Activated CD8-positive, alpha-beta memory T cell treated with anti-CD3 and anti-CD28 coated beads, Interleukin-2, amount 50 U/mL, for 48 hours (primary cell): ENCODE data around the gene DLG1.
"Not testable (repeated sequence)": the region's sequence is repeated elsewhere in the genome, so short reads cannot be mapped to it uniquely, and the experiment has no call there.

ENCODE experiments used
- DNase-seq: peaks from one replicate; pipeline ENCODE4 v3.0.0-alpha.2; 2020

The DLG1 gene

DNA sequence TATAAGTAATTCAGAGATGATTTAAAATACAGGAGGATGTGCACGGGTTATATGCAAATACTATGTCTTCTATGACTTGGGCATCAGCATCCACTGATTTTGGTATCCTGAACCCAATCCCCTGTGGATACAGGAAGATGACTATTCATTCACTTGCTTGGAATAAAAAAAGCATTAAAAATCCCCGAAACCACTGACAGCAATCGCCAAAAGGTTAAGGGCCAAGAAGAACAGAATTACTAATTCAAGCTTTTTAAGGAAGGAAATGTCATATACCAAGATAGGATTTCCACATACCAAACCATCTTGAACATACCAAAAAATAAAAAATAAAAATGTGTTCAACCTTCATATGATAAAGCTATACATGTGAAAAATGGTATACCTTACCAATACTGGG lies 93.7 kb downstream of the DLG1 start:
- no peak for DNase-seq

DNA sequence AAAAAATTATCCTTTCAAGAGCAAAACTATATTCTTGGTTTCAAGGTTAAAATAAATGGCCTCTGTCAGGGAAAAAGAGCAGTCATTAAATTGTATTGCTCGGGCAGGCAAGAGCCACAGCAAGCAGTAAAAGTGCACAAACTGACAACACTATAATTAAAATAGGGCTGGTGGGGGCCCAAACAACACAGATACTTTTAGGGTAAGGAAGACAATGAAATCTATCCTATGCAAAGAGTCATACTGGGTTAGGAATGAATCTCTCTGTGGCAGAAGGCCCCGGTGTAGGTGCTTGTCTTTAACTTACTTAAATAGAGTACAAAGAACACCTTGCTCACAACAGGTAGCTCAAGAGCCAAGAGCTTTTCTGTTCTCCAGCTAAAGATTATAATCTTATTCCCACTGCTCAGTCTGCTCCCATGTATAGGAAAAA lies 94.7 kb downstream of the DLG1 start:
- DNase-seq, result no peak

DNA sequence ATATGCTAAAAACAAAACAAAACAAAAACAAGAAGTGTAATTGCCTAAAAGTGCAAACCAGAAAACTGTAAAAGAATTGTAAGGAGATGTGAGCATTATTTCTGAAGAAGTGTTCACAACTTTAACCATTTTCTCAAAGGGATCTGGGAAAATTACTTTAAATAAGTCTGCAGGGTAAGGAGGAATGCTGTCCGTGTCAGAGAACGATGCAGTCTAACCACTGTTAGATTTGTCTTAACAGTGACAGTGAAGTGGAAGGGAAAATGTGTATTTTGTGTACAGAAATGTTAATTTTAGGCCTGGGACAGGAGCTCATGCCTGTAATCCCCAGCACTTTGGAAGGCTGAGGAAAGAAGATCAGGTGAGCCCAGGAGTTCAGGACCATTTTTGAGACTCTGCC lies 95.7 kb downstream of the DLG1 start:
- no peak for DNase-seq

DNA sequence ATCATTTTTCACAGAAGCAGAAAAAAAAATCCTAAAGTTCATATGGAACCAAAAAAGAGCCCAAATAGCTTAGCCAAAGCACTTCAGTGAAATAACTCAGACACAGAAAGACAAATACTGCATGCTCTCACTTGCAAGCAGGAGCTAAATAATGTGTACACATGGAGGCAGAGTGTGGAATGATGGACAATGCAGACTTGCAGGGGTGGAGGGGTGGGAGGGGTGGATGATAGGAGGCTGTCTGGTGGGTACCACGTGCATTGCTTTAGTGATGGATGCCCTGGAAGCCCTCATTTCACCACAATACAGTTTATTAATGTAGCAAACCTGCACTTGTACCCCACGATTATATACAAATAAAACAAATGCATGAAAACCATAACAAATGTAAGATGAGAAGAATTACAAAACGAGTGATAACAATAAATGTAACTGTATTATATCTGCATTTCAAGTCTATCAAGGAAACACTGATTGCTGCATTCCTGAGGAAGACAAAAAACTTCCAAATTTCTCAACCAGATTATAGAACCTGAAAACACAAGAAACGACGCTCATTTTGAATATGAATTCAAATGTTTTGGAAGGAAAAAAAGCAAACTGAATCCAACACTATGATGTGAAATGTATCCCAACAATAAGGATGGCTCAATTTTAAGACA lies 96.5 kb downstream of the DLG1 start:
- DNase-seq, result no peak

DNA sequence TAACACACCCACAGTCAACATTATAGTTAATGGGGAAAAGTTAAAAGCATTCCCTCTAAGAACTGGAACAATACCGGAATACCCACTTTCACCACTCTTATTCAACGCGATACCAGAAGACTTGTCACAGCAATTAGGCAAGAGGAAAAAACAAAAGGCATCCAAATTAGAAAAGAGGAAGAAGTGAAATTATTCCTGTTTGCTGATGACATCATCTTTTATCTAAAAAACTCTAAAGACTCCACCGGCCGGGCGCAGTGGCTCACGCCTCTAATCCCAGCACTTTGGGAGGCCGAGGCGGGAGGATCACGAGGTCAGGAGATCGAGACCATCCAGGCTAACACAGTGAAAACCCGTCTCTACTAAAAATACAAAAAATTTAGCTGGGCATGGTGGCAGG lies 97.6 kb downstream of the DLG1 start:
- not testable (repeated sequence) for DNase-seq

DNA sequence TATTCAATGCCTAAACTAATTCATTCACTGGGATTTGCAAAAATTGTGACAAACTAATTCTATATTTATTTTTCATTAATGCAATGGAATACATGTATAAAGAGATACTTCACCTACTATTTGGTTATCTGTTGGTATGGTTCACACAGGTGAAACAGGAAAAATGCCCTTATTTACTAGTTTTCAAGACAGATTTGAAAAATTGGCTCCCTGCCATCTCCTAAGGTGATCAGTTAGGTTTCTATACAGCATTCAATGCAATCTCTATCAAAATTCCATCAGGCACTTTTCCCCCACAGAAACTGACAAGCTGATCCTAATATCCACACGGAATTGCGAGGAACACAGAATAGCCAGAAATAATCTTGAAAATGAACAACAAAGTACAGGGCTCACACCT lies 101.1 kb downstream of the DLG1 start:
- no peak for DNase-seq

DNA sequence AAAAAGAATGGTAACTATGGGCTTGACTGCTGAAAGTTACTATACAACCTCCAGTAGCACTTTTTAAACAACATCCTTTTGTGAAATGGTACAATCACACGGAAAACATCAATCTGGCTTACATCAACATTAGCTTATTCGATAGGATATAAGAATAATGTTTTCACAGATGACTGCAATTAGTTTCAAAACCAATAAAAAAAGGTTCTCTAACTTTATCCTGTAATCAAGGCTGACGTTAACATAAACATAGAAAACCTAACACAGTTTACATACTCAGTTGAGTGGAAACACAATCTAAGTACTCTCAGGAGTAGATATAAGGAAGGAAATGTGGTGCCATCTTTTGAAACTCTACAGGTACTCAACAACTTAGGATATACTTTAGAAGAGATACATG lies 102.2 kb downstream of the DLG1 start:
- DNase-seq, result no peak

DNA sequence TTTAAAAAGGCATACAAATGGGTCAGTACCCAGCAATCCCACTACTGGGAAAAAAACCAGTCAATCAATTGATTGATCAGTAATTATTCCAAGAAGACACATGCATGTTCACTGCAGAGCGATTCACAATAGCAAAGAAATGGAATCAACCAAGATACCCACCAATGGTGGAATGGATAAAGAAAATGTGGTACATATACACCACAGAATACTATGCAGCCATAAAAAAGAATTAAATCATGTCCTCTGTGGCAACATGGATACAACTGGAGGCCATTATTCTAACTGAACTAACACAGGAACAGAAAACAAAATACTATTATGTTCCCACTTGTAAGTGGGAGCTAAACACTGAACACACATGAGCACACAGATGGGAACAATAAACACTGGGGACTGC lies 103.1 kb downstream of the DLG1 start:
- DNase-seq, result no peak

DNA sequence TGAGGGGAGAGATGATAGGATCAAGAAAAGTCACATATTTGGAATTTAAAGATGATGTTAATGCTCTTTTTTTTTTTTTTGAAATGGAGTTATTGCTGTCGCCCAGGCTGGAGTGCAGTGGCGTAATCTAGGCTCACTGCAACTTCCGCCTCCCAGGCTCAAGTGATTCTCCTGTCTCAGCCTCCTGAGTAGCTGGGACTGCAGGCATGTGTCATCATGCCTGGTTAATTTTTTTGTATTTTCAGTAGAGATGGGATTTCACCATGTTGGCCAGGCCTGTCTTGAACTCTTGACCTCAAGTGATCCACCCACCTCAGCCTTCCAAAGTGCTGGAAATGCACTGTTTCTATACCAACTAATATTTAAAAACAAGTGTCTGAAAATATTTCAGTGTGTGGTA lies 104.7 kb downstream of the DLG1 start:
- DNase-seq, result not testable (repeated sequence)

DNA sequence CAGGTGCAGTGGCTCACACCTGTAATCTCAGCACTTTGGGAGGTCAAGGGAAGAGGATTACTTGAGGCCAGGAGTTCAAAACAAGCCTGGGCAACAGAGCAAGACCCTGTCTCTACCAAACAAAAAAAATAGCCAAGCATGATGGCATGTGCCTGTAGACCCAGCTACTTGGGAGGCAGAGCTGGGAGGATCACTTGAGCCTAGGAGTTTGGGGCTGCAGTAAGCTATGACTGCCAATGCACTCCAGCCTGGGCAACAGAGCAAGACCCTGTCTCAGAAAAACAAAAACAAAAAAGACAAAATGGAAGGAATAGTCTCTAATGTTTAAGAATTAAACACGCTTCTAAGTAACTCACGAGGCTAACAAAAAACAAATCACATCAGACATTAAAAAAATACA lies 106.5 kb downstream of the DLG1 start:
- no peak for DNase-seq

DNA sequence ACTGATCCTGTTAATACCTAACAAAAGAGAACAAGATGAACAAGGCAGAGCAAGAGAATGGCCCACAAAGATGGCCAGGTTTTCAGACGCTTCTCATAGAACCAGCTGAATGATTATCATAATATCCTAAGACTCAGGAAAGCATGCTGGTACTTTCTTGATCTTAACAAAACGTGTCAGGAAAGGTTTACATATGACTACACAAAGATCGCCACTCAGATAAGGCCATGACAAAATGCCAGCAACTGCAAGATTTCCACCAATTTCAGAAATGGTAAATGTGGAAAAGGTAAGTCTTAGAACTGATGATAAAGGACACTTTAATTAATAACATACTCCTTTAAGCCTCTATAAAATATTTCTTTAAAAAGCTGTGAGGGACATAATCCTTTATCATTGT lies 108.8 kb downstream of the DLG1 start:
- DNase-seq, result no peak

DNA sequence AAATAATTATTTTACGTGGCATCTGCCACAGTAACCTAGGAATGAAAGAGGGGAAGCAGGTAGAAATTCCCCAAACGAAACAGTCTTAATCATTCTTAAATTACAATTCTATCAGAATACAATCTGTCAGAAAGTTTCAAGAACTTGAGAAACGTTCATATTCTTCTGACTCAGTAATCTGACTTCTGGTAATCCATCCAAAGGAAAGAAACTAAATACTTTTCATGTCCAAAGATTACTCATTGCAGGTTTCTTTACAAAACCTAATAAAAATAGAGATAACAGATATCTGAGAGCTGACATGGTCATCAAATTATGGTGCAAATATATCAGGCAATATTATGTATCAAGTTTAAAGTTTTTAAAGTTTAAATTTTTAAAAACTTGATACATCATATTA lies 109.4 kb downstream of the DLG1 start:
- DNase-seq, result no peak

DNA sequence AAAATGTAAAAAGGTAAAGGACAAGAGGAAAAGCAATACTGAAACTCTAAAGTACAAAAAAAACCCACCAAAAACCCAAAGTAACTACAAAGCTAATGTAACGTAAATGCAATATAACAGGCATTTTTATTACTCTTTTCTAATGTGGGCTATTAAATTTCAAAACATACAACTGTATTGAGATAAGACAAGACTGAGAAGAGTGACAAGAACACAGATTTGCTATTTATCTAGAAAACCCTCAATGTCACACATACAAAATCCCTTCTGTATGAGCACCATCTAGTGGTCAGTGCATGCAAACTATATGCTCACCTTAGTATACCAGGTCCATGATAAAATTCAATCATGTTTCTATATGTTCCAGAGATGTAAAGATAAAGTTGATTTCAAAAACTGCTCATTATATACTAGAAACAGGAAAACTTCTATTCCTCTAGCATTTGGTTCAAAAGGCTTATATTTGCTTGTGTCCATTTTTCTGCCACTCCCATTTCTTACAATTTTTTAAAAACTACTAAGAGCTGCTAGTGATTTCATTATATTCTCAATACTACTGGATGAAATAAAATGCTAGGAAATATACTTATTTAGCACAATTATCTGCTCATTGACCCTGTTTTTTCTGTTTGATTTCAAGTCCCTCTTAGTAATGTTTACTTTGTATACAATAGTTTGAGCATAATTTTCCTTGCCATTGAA lies 111.4 kb downstream of the DLG1 start:
- no peak for DNase-seq

DNA sequence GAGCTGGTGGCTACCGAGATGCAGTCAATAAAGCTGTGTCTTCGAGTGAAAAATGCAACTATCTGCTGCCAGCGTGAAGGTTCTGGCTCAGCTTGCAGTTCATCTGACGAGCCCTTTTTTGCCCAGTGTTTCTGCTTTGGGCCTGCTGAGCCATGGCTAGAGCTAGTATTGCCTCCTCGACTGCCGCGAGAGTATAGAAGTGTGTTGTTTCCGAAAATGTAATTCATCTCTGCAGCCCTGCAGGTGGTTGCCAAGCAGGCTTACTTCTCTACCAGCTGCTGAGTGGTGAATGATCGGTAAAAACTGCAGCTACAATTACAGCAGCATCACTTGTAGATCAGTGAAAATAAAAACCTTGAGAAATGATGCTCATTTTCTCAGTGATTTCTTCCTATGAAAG lies 114.8 kb downstream of the DLG1 start:
- no peak for DNase-seq

DNA sequence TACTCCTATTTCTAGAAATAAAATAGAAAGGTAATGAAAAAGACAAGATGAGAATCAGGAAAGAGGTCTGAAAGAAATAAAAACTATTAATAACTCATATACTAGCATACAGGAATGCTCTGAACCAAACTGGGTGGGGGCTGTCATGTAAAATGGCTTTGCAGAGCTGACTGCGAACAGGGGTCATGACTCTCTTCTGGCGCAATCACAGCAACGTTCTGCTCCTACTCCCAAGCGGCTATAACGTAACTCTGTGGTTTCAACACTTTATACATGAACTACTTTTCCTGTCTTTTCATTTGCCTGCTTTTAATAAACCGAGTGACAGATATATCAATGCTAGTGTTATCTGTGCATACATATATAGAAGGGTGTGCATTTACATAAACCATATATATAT lies 116.7 kb downstream of the DLG1 start:
- DNase-seq, result no peak

DNA sequence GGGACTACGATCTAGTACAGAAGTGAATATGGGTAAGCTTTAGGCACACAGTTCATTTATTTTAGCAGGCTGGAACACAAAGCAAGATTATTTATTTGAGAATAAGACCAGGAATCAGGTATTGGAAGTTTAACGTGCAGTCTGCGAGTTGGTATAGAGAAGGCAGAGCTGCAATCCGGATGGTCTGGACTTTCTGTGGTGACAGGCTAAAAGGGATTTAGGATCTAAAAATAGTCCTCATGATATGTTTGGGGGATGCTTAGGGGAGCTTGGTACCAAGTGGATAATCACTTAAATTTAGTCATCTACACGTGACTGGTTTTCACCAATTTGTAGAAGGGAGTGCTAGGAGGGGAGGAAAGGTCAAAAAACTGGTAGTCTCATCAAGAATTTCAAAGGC lies 119.4 kb downstream of the DLG1 start:
- DNase-seq, result no peak

DNA sequence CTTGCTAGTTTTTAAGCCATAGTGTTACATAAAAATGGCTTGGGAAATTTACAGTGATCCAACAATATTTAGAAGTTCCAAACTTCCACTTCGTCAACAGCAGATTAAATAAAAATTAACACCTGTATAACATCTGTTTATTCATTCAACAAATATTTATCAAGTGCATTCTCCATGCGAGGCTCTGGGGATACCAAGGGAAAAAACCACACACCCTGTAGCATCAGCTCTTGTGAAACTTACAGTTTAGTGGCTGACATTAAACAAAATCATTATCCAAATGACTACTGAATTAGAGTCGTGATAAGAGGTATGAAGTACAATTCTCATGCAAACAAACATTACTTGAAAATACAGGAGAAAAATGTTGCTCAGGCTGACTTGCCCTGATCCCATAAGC lies 122.9 kb downstream of the DLG1 start:
- no peak for DNase-seq

DNA sequence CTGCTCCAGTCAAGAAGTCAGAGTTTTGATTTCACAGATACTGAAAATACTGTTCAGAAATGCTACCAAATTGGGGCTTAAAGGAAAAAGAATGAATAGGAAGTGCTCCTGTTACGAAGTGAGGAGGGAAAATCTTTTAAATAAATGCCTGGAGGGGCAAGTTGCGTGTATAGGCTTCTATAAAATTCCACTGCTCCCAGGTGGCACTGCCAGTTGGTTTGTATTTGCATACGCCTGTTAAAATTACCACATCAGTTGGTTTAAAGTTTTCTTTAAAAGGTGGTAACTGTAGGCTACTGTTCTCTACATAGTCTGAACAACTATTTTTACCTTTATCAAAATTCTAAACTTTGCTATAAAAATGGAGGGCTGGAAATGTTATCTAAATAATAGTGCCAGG lies 123.5 kb downstream of the DLG1 start:
- DNase-seq, result no peak

DNA sequence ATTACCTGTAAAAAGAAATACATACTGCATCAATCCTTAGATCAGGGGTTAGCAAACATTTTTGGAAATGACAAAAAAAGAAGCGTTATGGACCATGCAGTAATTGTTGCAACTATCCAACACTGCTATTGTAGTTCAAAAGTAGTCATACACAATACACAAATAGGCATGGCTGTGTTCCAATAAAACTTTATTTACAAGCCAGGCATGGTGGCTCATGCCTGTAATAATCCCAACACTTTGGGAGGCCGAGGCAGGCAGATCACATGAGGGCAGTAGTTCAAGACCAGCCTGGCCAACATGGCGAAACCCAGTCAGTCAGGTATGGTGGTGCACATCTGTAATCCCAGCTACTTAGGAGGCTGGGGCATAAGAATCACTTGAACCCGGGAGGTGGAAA lies 124.8 kb downstream of the DLG1 start:
- no peak for DNase-seq

DNA sequence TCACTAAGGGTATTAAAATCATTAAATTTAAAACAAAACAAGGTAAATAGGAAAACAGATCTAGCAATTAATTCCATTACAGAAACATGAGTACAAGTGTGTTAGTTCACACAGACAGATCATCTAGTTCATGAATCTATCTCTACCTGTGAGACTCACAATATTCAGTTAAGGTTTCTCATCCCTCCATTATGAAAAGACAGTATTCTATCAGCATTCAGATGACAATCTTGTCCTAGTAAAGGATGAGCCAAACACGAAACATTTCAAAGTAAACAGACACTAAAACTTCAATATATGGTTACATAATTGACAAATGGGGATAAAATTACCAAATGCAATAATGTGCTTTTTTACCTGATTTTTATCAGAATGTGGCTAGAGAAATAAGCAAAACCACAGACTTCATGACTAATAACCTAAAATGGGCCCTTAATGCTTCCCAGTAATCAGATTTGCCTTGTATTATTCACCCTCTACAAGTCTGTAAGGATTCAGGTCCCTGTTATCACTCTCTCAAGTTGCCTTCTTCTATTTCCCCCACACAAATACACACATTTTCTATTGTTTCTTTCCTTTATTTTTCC lies 126.8 kb downstream of the DLG1 start:
- no peak for DNase-seq

DNA sequence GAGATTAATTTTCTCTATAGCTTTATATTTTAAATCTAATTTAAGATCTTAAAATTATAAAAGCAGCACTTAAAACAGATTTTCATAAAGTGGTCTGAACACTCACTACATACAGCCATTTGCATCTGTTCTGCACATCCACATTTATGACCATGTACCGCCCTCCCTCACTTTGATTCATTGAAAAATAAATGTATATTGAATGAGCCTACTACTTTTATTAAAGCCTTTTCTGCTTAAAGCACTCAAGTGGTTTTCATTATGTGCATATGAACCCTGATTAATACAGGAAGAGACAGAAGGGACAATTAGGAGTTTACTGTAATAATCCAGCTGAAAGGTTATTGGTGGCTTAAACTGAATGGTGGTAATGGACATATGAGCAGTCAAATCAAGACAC lies 129.4 kb downstream of the DLG1 start:
- DNase-seq, result no peak

DNA sequence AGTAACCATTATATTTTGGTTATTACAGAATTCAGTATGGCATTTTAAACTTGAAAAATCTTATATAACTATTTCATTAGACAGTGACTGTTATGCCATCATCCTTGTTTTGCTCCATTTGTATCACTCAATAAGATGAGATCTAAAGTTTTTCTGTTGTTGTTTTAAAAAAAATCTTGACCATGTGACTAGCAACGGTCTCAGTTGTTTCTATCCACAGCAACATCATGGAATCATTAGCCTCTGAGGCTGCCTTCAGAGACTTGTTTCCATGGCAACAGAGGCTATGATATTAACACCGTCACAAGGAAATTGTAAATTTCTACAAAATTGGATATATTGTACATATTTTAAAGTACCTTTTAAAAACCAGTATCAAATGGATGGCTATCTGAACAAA lies 129.8 kb downstream of the DLG1 start:
- no peak for DNase-seq

DNA sequence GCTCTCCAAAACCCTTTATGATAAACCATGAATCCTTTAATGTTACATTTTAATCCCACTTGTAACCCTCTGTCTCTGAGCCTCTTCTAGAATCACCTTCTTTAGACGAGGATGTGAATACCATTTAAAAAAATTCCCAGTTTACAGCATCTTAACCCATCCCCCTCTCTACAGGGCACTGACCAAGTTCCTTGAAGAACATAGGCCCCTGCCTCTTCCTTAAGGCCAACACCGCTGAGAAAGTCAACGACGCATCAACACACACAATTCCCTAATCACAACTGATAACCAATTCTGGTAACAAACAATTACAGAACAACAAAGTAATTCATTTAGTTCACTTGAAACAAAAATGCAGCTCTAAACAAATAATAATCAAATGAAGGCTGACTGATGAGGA lies 130.3 kb downstream of the DLG1 start:
- no peak for DNase-seq

DNA sequence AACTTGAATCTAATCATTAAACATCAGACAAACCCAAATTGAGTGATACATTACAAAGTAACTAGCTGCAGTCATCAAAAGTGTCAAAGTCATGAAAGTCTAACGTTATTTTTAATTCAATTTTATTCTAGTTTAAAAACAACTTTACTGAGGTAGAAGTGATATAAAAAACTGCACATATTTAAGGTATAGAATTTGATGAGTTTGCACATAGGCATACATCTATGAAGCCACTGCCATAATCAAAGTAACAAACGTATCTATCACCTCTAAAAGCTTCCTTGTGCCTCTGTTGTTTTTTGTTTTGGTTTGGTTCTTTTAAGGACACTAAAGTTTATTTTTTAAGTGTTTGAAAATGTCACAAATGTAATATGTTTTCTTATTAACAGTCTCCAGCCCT lies 130.9 kb downstream of the DLG1 start:
- DNase-seq, result no peak

DNA sequence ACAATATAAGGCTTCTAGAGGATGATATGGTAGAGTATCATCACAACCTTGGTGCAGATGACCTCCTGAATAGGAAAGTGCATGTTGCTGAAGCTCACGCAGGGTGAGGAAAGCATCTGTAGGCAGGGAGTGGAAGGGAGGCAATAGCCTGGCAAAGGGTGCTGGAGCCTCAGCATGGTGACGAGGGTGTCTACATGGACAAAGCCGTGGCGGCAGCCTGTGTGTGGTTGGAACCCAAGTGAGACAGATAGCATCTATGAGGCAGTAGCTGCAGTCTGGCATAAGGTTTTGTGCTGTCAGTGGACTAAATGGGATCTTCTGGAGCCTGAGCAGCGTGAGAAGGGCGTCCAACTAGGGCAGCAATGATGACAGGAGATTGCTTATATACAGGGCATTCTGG lies 132.5 kb downstream of the DLG1 start:
- DNase-seq, result no peak
